Adipocyte (in vitro differentiated cells): ENCODE data around the gene WDHD1.
"Not testable (repeated sequence)": the region's sequence is repeated elsewhere in the genome, so short reads cannot be mapped to it uniquely, and the experiment has no call there.

Experiments
- DNase-seq: peaks from one replicate; pipeline ENCODE4 v3.0.0-alpha.2; 2015; ENCODE audit warnings: low read depth
- H3K27me3 ChIP-seq: replicated peaks from 2 replicates; pipeline ENCODE4 v1.7.0; 2013; ENCODE audit warnings: mild to moderate bottlenecking, low read length, moderate library complexity; ENCODE audit not compliant: control insufficient read depth, insufficient read depth
- H3K36me3 ChIP-seq: 2 replicates; pipeline ENCODE4 v1.7.0; 2013; ENCODE audit warnings: low read length, mild to moderate bottlenecking, moderate library complexity; ENCODE audit not compliant: control insufficient read depth, insufficient read depth, severe bottlenecking
- H3K4me1 ChIP-seq: 2 replicates; pipeline ENCODE4 v1.7.0; 2013; ENCODE audit warnings: mild to moderate bottlenecking, low read length, moderate library complexity; ENCODE audit not compliant: control insufficient read depth, insufficient read depth
- H3K4me3 ChIP-seq: 2 replicates; pipeline ENCODE4 v1.7.0; 2013; ENCODE audit warnings: mild to moderate bottlenecking, low read length, moderate library complexity
- H3K9ac ChIP-seq: 2 replicates; pipeline ENCODE4 v1.7.0; 2013; ENCODE audit warnings: mild to moderate bottlenecking, low read length, moderate library complexity
- H3K9me3 ChIP-seq: 2 replicates; pipeline ENCODE4 v1.7.0; 2013; ENCODE audit warnings: mild to moderate bottlenecking, low read length, moderate library complexity; ENCODE audit not compliant: control insufficient read depth

The WDHD1 gene

GRCh38 chr14:54908190-54908589, 118.7 kb downstream of the WDHD1 start:
- Histone ChIP-seq H3K36me3 (no peaks in the 10 kb centered on the region), H3K4me1 (peaks cover 11% of the 10 kb centered on the region), H3K4me3 (no peak overlapping the region), H3K9me3 (no peaks in the 10 kb centered on the region), H3K27me3 (no peaks in the 10 kb centered on the region), H3K9ac (no peak overlapping the region)
- no peak for DNase-seq

- H3K9ac ChIP-seq = no peak overlapping the region
- DNase-seq = no peak
- H3K4me1 ChIP-seq = peaks cover 11% of the 10 kb centered on the region
- no peaks in the 10 kb centered on the region for H3K9me3 ChIP-seq
- H3K27me3 ChIP-seq = no peaks in the 10 kb centered on the region
- H3K36me3 ChIP-seq = no peaks in the 10 kb centered on the region
- no peak overlapping the region for H3K4me3 ChIP-seq
These were observed 120.8 kb downstream of the WDHD1 start for GRCh38 chr14:54906075-54906474.

- Histone ChIP-seq H3K27me3 (no peaks in the 10 kb centered on the region), H3K36me3 (no peaks in the 10 kb centered on the region), H3K4me3 (peak within 1 kb of the TSS; percentile 96), H3K9ac (peak within 1 kb of the TSS; percentile 88), H3K9me3 (no peaks in the 10 kb centered on the region), H3K4me1 (peaks cover 25% of the 10 kb centered on the region)
- DNase-seq = peak; percentile 84
These were observed 124.1 kb downstream of the WDHD1 start, which contains the start of gene GCH1 for GRCh38 chr14:54902521-54903420. TSS of gene GCH1 (minus strand) at chr14:54902826. CDS start at chr14:54902663, 163 bp downstream.

GRCh38 chr14:54902143-54902520, 124.8 kb downstream of the WDHD1 start:
- DNase-seq = peak; percentile 85
- Histone ChIP-seq H3K36me3 (no peaks in the 10 kb centered on the region), H3K9me3 (no peaks in the 10 kb centered on the region), H3K9ac (peak overlapping the region; percentile 88), H3K4me1 (peaks cover 25% of the 10 kb centered on the region), H3K27me3 (no peaks in the 10 kb centered on the region), H3K4me3 (peak overlapping the region; percentile 96)

GRCh38 chr14:54901380-54902142, 125.3 kb downstream of the WDHD1 start:
- no peak for DNase-seq
- Histone ChIP-seq H3K36me3 (no peaks in the 10 kb centered on the region), H3K4me3 (peak overlapping the region; percentile 96), H3K4me1 (peaks cover 25% of the 10 kb centered on the region), H3K9me3 (no peaks in the 10 kb centered on the region), H3K27me3 (no peaks in the 10 kb centered on the region), H3K9ac (peak overlapping the region; percentile 88)

- Histone ChIP-seq H3K36me3 (no peaks in the 10 kb centered on the region), H3K4me3 (no peak overlapping the region)
- DNase-seq = no peak
These were observed 127.3 kb downstream of the WDHD1 start for GRCh38 chr14:54899573-54899972.

GRCh38 chr14:54897809-54898555, 128.9 kb downstream of the WDHD1 start:
- not testable (repeated sequence) for DNase-seq, H3K4me3 ChIP-seq, H3K27me3 ChIP-seq, H3K9me3 ChIP-seq, H3K36me3 ChIP-seq, H3K9ac ChIP-seq
- H3K4me1 ChIP-seq = peaks cover 25% of the 10 kb centered on the region

More at GRCh38 chr14:54899573-54899972, 127.3 kb downstream of the WDHD1 start:
- H3K9me3 ChIP-seq = no peaks in the 10 kb centered on the region
- no peaks in the 10 kb centered on the region for H3K27me3 ChIP-seq
- H3K9ac ChIP-seq = no peak overlapping the region
- peaks cover 29% of the 10 kb centered on the region for H3K4me1 ChIP-seq

GRCh38 chr14:54895683-54896082, 131.2 kb downstream of the WDHD1 start:
- no peak for DNase-seq
- no peaks in the 10 kb centered on the region for H3K27me3 ChIP-seq
- H3K36me3 ChIP-seq = no peaks in the 10 kb centered on the region
- H3K9me3 ChIP-seq = no peaks in the 10 kb centered on the region
- no peak overlapping the region for H3K4me3 ChIP-seq
- peaks cover 15% of the 10 kb centered on the region for H3K4me1 ChIP-seq
- no peak overlapping the region for H3K9ac ChIP-seq

- peaks cover 10% of the 10 kb centered on the region for H3K4me1 ChIP-seq
- H3K36me3 ChIP-seq = no peaks in the 10 kb centered on the region
- no peak overlapping the region for H3K4me3 ChIP-seq
- DNase-seq = no peak
- no peaks in the 10 kb centered on the region for H3K27me3 ChIP-seq
- no peaks in the 10 kb centered on the region for H3K9me3 ChIP-seq
- H3K9ac ChIP-seq = no peak overlapping the region
These were observed 131.9 kb downstream of the WDHD1 start for GRCh38 chr14:54894995-54895394.

- H3K4me1 ChIP-seq = peaks cover 4% of the 10 kb centered on the region
These were observed 133.6 kb downstream of the WDHD1 start for GRCh38 chr14:54893151-54893760.

More at GRCh38 chr14:54893151-54893760, 133.6 kb downstream of the WDHD1 start:
- no peak overlapping the region for H3K9ac ChIP-seq
- peak; percentile 83 for DNase-seq
- no peaks in the 10 kb centered on the region for H3K36me3 ChIP-seq
- H3K27me3 ChIP-seq = no peaks in the 10 kb centered on the region
- no peaks in the 10 kb centered on the region for H3K9me3 ChIP-seq
- no peak overlapping the region for H3K4me3 ChIP-seq
